ENCODE data around the gene IMPACT.

DNA sequence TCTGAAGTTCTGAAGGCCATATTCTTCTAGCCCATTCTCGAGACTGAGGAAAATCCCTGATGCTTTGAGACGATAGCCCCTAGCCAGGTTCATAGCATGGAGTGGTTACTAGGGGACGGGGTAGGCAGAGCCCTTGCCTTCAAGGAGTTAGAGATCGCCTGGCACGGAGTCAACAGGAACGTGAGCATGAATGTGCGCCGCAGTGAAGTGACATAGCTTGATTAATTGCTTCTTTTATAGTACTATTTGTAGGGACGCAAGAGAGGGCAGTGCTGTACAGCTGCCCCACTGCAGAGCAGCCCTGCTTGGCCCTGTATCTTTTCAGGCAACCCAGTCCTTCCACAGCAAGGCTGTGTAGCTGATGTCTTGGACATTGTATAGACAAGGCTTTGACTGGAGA lies 60.2 kb downstream of the IMPACT start:
- TF ChIP-seq, protein P1, sequence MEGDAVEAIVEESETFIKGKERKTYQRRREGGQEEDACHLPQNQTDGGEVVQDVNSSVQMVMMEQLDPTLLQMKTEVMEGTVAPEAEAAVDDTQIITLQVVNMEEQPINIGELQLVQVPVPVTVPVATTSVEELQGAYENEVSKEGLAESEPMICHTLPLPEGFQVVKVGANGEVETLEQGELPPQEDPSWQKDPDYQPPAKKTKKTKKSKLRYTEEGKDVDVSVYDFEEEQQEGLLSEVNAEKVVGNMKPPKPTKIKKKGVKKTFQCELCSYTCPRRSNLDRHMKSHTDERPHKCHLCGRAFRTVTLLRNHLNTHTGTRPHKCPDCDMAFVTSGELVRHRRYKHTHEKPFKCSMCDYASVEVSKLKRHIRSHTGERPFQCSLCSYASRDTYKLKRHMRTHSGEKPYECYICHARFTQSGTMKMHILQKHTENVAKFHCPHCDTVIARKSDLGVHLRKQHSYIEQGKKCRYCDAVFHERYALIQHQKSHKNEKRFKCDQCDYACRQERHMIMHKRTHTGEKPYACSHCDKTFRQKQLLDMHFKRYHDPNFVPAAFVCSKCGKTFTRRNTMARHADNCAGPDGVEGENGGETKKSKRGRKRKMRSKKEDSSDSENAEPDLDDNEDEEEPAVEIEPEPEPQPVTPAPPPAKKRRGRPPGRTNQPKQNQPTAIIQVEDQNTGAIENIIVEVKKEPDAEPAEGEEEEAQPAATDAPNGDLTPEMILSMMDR (IDR thresholded peaks at IDR 0.05), result no peak
- TF ChIP-seq POLR2A (IDR thresholded peaks at IDR 0.05), result no peak
